Midbrain (tissue), 1 donor: Measurements from ENCODE around the gene JARID2.

Source experiments
- DNase-seq: peaks from one replicate; lab custom pipeline; 2025; lab: John Stamatoyannopoulos, UW

Gene JARID2

DNA sequence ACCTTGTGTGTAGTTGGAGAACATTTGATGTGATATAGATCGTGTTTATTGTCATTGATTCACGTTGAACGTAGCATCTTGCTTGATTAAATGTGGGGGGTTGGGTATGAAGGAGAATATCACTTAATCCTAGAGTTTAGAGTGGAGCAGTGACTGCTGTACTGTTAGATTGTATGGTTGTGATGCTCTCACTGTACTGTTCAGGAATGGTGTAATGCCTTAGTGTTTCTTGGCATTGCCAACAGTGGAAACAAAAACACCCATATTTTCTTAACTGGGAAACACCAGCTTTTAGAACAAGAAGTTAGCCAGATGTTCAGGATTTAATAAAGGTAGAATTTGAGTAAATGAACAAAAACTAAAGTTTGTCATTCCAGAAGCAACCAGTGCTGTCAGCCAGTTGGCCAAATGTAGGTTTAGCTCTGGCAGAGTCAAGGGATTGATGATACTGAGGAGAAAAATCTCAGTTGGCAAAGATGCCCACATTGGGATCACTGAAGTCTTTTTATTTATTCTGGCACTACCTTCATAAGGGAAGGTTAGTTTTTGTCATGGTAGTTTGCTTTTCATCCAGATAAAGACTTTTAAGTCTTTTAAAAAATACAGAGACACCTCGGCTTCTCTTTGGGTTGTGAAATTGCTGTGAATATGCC lies 129.9 kb downstream of the JARID2 start:
- no peak for DNase-seq

DNA sequence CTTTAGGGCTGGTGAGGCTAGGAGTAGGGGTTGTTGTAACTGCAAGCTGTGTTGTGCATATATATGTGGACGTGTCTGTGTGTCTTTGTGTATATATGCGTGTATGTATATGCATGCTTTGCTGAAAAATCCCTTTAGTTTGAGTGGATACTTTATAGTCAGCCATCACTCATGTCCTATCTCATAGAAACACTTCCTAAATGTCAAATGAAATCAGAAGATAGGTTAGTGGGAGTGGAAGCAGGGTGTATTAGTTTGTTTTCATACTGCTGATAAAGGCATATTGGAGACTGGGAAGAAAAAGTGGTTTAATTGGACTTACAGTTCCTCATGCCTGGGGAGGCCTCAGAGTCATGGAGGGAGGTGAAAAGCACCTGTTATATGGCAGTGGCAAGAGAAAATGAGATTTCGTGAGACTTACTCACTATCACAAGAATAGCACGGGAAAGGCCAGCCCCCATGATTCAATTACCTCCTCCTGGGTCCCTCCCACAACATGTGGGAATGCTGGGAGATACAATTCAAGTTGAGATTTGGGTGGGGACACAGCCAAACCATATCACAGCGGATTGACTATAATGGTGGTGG lies 131.1 kb downstream of the JARID2 start:
- DNase-seq, result no peak

DNA sequence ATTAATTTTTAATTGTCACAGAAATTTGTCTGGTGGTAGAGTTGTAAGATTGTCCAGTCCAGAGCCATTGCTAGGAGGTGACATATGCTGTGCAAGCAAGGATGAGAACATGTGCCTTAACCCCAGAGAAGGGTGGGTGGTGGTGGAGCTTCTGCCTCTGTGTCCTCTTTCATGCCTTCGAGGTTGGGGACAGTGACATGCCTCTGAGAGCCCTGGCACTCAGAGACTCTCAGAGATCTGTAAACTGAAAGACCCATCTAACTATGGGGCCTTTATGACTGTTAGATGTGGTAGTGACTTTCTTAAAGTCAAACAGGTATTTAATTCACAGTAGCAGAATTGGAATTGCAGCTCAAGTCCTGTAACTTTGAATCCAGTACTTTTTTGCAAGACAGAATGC lies 132.4 kb downstream of the JARID2 start:
- no peak for DNase-seq

GRCh38 chr6:15378866-15379265 lies 133.0 kb downstream of the JARID2 start:
- DNase-seq, result no peak

DNA sequence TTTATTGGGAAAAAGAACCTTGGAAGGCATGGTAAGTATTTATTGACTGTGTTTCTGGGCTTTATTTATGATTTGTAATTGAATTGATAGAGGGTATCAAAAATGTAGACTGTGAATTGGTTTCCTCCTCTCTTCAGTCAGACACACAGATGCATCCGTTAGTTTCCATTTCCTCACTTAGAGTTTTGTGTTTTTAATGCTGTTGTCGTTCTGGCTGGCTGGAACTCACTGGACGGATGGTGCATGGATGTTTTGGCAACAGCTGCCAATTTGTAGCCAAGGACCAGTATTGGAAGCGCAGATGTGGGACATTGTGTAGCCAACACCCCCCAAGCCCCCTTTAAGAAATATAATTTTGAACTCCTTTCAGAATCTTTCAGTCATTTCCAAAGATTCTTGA lies 134.5 kb downstream of the JARID2 start:
- no peak for DNase-seq

GRCh38 chr6:15382089-15382488 lies 136.2 kb downstream of the JARID2 start:
- DNase-seq, result no peak

DNA sequence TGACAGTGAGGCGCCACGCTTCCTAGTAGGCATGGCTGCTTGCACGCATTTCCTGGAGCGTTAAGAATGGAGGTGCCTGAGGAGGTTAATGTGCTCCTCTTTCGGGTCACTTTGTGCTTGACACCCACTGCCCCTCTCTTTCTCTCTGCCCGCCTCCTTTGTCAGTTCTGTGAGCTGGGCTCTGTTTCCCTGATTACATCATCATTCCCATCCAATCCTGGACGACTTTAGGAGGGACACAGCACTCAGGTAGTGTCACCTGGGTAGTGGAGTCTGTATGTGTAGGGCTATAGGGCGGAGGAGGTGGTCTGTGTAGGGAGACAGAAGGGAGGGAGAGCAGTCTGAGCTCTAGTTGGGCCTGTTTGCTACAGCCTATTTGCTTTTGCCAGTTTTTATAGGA lies 136.8 kb downstream of the JARID2 start:
- no peak for DNase-seq

GRCh38 chr6:15384901-15385300 lies 139.0 kb downstream of the JARID2 start:
- peak; percentile 24 for DNase-seq

DNA sequence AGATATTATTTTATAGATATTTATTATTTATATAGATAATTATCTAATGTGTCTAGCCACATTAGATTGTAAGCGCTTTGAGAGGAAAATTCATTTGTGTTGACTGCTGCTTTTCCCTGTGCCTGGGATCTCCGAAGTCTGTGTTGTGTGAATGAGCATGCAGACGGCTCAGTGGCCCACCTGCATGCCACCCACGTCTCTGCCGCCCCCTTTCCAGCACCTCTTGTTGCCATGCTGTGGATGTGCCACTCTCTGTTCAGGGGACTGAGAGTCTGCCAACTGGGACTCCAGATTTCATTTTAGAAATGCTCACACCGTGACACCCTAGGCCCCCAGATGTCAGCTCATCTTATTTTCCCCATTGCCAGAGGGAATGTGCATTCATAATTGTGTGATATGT lies 139.7 kb downstream of the JARID2 start:
- DNase-seq, result no peak

- DNase-seq, result no peak
Measured at GRCh38 chr6:15386110-15386755, 140.4 kb downstream of the JARID2 start.

DNA sequence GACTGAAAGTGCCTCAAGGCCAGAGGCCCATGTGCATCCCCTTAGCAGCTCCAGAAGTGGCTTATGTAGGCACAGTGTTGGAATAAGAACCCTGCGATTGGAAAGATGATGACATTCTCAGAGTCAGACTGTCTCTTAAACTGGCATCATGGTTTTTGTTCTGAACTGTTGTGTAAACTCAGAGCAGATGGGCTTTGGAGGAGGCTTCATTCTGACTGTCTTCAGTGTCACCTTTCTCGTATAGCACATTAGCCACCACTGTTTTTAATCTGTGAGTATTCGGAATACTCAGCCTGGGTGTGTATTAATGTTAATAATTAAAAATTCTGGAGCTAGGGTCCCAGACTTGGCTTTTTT lies 140.9 kb downstream of the JARID2 start:
- no peak for DNase-seq

- DNase-seq, result no peak
Measured at GRCh38 chr6:15387118-15387517, 141.2 kb downstream of the JARID2 start.

- peak; percentile 44 for DNase-seq
Measured at GRCh38 chr6:15389084-15389764, 143.4 kb downstream of the JARID2 start.

GRCh38 chr6:15389765-15390723 lies 144.2 kb downstream of the JARID2 start:
- DNase-seq, result peak; percentile 71

- DNase-seq, result no peak
Measured at GRCh38 chr6:15391500-15391899, 145.6 kb downstream of the JARID2 start.

DNA sequence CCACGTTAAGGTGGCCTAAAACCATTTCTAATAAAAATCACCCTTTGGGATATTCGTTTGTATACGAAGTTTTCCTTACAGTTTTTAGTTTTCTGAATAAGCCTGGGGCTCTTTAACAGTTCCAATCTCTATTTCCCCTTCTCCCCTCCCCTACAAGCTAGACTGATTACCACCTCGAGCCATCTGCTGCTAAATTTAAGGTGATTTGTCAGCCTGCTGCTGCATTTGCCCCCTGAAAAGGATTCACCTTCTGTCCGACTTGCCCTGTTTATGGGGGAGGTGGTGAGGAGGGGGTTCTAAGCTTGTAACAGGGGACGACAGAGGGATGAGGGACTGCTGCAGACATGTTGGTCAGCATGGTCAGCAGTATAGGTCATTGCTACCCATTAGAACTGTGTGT lies 146.3 kb downstream of the JARID2 start:
- DNase-seq, result no peak

DNA sequence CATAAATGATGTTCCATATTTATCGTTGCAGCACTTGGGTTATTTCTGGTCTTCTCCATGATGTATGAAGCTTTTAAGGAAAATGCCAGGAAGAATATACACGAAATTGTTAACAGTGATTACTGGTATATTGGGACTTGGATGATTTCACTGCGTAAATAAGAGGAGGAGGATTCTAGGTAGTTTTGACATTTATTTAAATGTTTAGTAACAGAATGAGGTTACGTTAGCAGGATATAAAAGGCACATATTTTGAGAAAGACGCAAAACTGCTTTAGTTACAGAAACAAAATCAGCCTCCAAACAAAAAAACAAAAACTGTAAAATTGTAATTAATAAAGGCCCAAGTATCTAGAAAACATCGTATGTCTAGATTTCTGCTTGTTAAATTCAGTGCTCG lies 147.7 kb downstream of the JARID2 start:
- DNase-seq, result no peak

GRCh38 chr6:15395087-15395486 lies 149.2 kb downstream of the JARID2 start:
- DNase-seq, result no peak

DNA sequence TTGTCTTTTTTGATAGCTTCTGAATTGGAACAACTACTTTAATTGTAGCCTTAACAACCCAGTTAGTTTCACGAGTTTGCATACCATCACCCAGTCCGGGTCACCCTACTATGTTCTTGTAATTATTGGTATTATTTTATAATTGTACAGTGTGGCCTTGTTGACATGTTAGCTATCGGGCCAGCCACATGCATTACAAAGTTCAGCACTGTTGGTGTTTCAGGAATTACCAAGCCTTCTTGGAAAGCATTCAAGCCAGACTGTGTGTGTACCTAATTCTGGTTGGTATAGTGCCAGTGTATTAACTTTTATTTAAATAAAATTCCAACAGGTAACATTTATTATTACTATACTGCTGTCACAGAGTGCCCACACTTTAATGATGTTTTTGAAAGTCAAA lies 150.9 kb downstream of the JARID2 start:
- DNase-seq, result no peak

DNA sequence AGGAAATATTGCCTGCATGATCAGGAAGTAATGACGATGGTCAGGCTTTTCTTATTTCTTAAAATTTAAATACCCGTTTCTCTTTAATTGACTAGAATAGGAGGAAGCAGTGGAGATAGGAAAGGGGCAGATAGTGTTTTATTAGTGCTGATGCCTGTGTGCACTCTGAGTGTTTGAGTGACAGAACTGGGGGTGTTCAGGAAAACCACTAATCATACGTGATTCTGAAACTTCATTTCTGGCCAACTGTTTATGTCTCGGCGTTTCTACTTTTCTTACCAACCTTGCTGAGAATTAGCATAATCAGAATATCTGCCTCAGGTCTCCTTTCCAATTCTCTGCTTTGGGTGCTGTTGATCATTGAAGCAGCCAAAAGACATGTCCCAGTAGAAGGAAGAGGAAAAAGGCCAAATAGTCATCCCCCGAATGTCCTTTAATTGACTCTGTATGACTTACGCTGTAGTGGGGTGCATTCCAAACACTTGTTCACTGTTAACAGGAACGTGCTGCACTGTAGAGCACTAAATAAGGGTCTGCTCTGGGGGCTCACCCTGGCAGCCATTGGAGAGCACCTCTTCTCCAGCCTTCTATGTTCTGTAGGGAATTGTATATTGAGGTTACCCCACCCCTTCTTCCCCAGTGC lies 152.9 kb downstream of the JARID2 start:
- DNase-seq, result no peak
